ENCODE results near the gene DNAJB6.

Gene DNAJB6

GRCh38 chr7:157399086-157399687 lies 62.4 kb downstream of the DNAJB6 start:
- no peak overlapping the region for H3K4me3 ChIP-seq (replicated peaks; ENCODE audit: low read depth, low read length)
- no peak for TF ChIP-seq CTCF (IDR thresholded peaks at IDR 0.05; ENCODE audit: low read depth, low read length, missing control alignments)
- no peak for DNase-seq (ENCODE audit: extremely low read depth, low read depth)

GRCh38 chr7:157400171-157400860 lies 63.5 kb downstream of the DNAJB6 start:
- DNase-seq (ENCODE audit: extremely low read depth, low read depth), result no peak
- H3K4me3 ChIP-seq (replicated peaks; ENCODE audit: low read depth, low read length), result no peak overlapping the region
- no peak for TF ChIP-seq CTCF (IDR thresholded peaks at IDR 0.05; ENCODE audit: low read depth, low read length, missing control alignments)

- H3K4me3 ChIP-seq (replicated peaks; ENCODE audit: low read depth, low read length), result no peak overlapping the region
- DNase-seq (ENCODE audit: extremely low read depth, low read depth), result no peak
- no peak for TF ChIP-seq CTCF (IDR thresholded peaks at IDR 0.05; ENCODE audit: low read depth, low read length, missing control alignments)
Observed at GRCh38 chr7:157401567-157402387, 65.0 kb downstream of the DNAJB6 start.

GRCh38 chr7:157402388-157402703 lies 65.5 kb downstream of the DNAJB6 start:
- no peak for TF ChIP-seq CTCF (IDR thresholded peaks at IDR 0.05; ENCODE audit: low read depth, low read length, missing control alignments)
- no peak for DNase-seq (ENCODE audit: extremely low read depth, low read depth)
- H3K4me3 ChIP-seq (replicated peaks; ENCODE audit: low read depth, low read length), result no peak overlapping the region

- DNase-seq (ENCODE audit: extremely low read depth, low read depth), result no peak
- no peak overlapping the region for H3K4me3 ChIP-seq (replicated peaks; ENCODE audit: low read depth, low read length)
- no peak for TF ChIP-seq CTCF (IDR thresholded peaks at IDR 0.05; ENCODE audit: low read depth, low read length, missing control alignments)
Observed at GRCh38 chr7:157402911-157403534, 66.2 kb downstream of the DNAJB6 start.

- TF ChIP-seq CTCF (IDR thresholded peaks at IDR 0.05; ENCODE audit: low read depth, low read length, missing control alignments), result no peak
- DNase-seq (ENCODE audit: extremely low read depth, low read depth), result no peak
- no peak overlapping the region for H3K4me3 ChIP-seq (replicated peaks; ENCODE audit: low read depth, low read length)
Observed at GRCh38 chr7:157403646-157404401, 67.0 kb downstream of the DNAJB6 start.

Data from HFF-Myc (cell line).